Natural killer cell (primary cell): Measurements from ENCODE around the gene ZNF446. TPM values are rescaled to one million over a fixed set of nuclear protein-coding genes. Genes with fewer than 3 reads are reported as not detected.
"Not testable (repeated sequence)": the region's sequence is repeated elsewhere in the genome, so short reads cannot be mapped to it uniquely, and the experiment has no call there.

ENCODE experiments used
- ATAC-seq, 3 donors: fragments of 150-1000 bp in 2 of 3; fragments of 200-7000 bp in 1 of 3; cut with Tn5 transposase; 1 replicate in 1 of 3; 2 replicates in 2 of 3; pipeline ENCODE4 v1.10.0; 2021; ENCODE audit warnings: mild to moderate bottlenecking in 2 of 3, moderate library complexity in 2 of 3
- DNase-seq, 2 donors: peaks; one replicate each; pipeline versions ENCODE4 v3.0.0 to v3.0.0-alpha.2; 2013 to 2021; ENCODE audit warnings: mixed read lengths in 1 of 2
- H3K27ac ChIP-seq: one replicate; pipeline ENCODE4 v1.5.1; 2013; ENCODE audit warnings: mild to moderate bottlenecking, low read length
- H3K27me3 ChIP-seq: one replicate; pipeline ENCODE4 v1.6.1; 2013; ENCODE audit warnings: low read length; ENCODE audit not compliant: control insufficient read depth, insufficient read depth
- H3K36me3 ChIP-seq: one replicate; pipeline ENCODE4 v1.6.1; 2013; ENCODE audit warnings: low read length; ENCODE audit not compliant: control insufficient read depth, insufficient read depth
- H3K4me1 ChIP-seq: one replicate; pipeline ENCODE4 v1.6.1; 2013; ENCODE audit warnings: low read length; ENCODE audit not compliant: control insufficient read depth, insufficient read depth
- H3K4me3 ChIP-seq: one replicate; pipeline ENCODE4 v1.5.1; 2013; ENCODE audit warnings: low read length
- H3K9me3 ChIP-seq: one replicate; pipeline ENCODE4 v1.6.1; 2013; ENCODE audit warnings: low read length; ENCODE audit not compliant: control insufficient read depth, insufficient read depth
- H3K27ac Mint-ChIP-seq, 2 donors: one replicate each; pipeline ENCODE4 v1.8.0; 2022; ENCODE audit warnings: mild to moderate bottlenecking in 2 of 2, mixed read lengths in 2 of 2, moderate library complexity in 1 of 2
- H3K27me3 Mint-ChIP-seq, 2 donors: one replicate each; pipeline ENCODE4 v1.8.0; 2022; ENCODE audit warnings: low read depth in 2 of 2, mixed read lengths in 2 of 2
- H3K36me3 Mint-ChIP-seq: one replicate; pipeline ENCODE4 v1.8.0; 2022; ENCODE audit warnings: mixed read lengths
- H3K4me1 Mint-ChIP-seq, 2 donors: one replicate each; pipeline ENCODE4 v1.8.0; 2022; ENCODE audit warnings: mixed read lengths in 2 of 2
- H3K4me3 Mint-ChIP-seq: one replicate; pipeline ENCODE4 v1.8.0; 2022; ENCODE audit warnings: mild to moderate bottlenecking, moderate library complexity, mixed read lengths
- H3K9me3 Mint-ChIP-seq, 2 donors: one replicate each; pipeline ENCODE4 v1.8.0; 2022; ENCODE audit warnings: mixed read lengths in 2 of 2
- WGBS: methylation state at CpG from one replicate; pipeline ENCODE4 v1.1.7; 2013; ENCODE audit warnings: missing lambda C conversion rate; ENCODE audit not compliant: insufficient coverage; 5-methylcytosine and 5-hydroxymethylcytosine counted together
- intact Hi-C: fragments of 100-400 bp; cut with micrococcal nuclease; formaldehyde crosslinking; loops from one replicate; pipeline ENCODE4 v1.14.2; 2022
- total RNA-seq, 4 donors: library from RNA; stranded (reverse); fragments of 120-200 nt in 1 of 4; gene quantifications; one replicate each; pipeline versions ENCODE4 v1.2.3 to v1.2.4, GENCODE V29; 2013 to 2022
- TF ChIP-seq, protein P1 (sequence below): fragments of 200-600 bp; IDR thresholded peaks from one replicate; pipeline ENCODE4 v1.8.0; 2022; ENCODE audit warnings: antibody characterized with exemption

ZNF446 gene
- total RNA-seq, 3 donors from 2014 or later (not counting 1 experiment from before 2014, with no cell fraction given), result 11.9 to 14.5 (median 13.5) TPM

DNA sequence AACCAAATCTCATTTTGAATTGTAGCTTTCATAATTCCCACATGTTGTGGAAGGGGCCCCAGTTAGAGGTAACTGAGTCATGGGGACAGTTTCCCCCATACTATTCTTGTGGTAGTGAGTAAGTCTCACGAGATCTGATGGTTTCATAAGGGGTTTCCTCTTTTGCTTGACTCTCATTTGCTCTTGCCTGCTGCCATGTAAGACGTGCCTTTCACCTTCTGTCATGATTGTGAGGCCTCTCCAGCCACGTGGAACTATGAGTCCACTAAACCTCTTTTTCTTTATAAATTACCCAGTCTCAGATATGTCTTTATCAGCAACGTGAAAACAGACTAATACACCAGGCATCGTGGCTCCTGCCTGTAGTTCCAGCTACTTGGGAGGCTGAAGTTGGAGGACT lies 26.2 kb upstream of the ZNF446 start:
- Mint-ChIP-seq H3K4me1 (peaks cover 19 to 26% of the 10 kb centered on the region in 2 donors), H3K27me3 (peaks cover 18 to 31% of the 10 kb centered on the region in 2 donors), H3K27ac (peak overlapping the region in 1 of 2 donors; percentile 84), H3K4me3 (peak overlapping the region; percentile 10)
- intact Hi-C loops, result loop anchor here (2.0 kb wide), 1 partner anchor 267 kb away; the partner anchor contains the start of gene ZNF274
- H3K27me3 ChIP-seq, H3K27ac ChIP-seq, H3K4me3 ChIP-seq, ATAC-seq, H3K9me3 Mint-ChIP-seq, DNase-seq, H3K36me3 ChIP-seq, H3K36me3 Mint-ChIP-seq: not testable (repeated sequence)
- Histone ChIP-seq H3K4me1 (peaks cover 15% of the 10 kb centered on the region), H3K9me3 (peaks cover 11% of the 10 kb centered on the region)
- WGBS, result 49% methylated on average over 4 of the region's 5 CpGs

DNA sequence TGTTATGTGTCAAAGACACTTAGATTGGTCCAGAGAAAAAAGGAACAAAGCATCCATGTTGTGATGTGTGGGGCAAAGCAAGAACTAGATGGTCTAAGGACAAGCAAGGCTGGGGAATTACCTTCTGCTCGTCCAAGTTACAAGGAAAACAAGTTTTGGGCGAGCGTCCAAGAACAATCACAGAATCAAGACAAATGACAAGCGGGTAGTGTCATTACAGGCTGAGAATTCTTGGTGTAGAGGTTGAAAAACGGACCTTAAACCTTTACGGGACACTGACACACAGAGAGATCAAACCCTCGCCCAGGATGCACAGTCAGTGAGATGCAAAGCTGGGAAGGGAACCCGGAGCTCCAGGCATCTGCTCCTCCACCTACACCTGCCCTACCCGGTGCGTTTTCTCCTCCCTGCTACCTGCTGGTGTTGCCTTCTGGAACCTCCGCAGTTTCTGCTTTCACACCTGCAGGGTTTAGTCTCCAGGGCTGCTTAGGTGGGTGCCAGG lies 25.2 kb upstream of the ZNF446 start:
- H3K27ac Mint-ChIP-seq, result peak overlapping the region; percentile 84 to 89
- Histone ChIP-seq H3K9me3 (peaks cover 11% of the 10 kb centered on the region), H3K4me1 (peaks cover 15% of the 10 kb centered on the region), H3K27me3 (peaks cover 2% of the 10 kb centered on the region), H3K36me3 (no peaks in the 10 kb centered on the region), H3K27ac (peak overlapping the region; percentile 34), H3K4me3 (peak overlapping the region; percentile 53)
- TF ChIP-seq, protein P1, sequence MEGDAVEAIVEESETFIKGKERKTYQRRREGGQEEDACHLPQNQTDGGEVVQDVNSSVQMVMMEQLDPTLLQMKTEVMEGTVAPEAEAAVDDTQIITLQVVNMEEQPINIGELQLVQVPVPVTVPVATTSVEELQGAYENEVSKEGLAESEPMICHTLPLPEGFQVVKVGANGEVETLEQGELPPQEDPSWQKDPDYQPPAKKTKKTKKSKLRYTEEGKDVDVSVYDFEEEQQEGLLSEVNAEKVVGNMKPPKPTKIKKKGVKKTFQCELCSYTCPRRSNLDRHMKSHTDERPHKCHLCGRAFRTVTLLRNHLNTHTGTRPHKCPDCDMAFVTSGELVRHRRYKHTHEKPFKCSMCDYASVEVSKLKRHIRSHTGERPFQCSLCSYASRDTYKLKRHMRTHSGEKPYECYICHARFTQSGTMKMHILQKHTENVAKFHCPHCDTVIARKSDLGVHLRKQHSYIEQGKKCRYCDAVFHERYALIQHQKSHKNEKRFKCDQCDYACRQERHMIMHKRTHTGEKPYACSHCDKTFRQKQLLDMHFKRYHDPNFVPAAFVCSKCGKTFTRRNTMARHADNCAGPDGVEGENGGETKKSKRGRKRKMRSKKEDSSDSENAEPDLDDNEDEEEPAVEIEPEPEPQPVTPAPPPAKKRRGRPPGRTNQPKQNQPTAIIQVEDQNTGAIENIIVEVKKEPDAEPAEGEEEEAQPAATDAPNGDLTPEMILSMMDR, result no peak
- H3K4me3 Mint-ChIP-seq, result peak overlapping the region; percentile 91
- ATAC-seq (no peak), DNase-seq (no peak)
- peaks cover 18 to 31% of the 10 kb centered on the region in 2 donors for H3K27me3 Mint-ChIP-seq
- intact Hi-C loops, result loop anchor here (1.0 to 2.0 kb wide), 3 partner anchors 11 to 268 kb away; partner anchors contain the start of genes ZNF132 and ZNF274
- peaks cover 19 to 26% of the 10 kb centered on the region in 2 donors for H3K4me1 Mint-ChIP-seq
- H3K9me3 Mint-ChIP-seq, result peaks cover 0 to 4% of the 10 kb centered on the region in 2 donors
- H3K36me3 Mint-ChIP-seq, result no peaks in the 10 kb centered on the region
- 17% methylated on average over 11 of the region's 11 CpGs for WGBS

DNA sequence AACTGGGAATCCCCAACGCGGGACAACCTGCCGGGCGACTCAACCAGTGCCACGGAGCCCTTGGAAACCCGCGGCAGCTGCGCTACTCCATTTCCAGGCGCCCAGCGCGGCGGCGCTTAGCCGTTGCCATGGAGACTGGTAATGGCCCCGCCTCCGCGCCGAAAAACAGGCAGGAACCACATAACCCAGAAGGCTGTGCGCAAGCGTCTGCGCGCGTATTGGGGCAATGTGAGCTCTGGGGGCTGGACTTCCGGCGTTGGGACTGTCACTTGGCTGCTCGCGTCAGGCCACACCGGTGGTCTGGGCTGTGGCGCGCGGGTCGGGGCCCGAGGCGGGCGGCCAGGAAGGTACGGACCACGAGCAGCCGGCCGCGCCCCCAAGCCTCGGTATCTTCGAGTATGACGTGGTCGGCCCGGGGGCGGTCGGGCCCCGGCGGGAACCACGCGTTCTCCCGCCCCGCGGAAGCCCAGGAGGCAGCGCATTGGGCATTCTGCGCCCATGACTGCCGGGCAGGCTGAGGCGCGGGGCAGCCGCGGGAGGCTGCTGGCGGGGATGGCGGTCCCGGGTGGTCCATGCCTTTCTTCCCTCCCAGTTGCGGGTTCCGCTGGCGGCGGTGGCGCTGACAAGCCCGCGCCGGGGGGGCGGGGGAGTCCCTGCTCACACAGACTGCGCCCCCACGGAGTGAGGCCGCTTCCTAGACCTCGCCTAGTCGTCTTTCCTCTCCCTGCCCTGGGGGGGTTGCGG lies 24.6 kb upstream of the ZNF446 start, which contains the start of gene ZNF324B:
TSS of gene ZNF324B (plus strand) at position 265 of the 744 bp plus-strand sequence. CDS start 2,080 bp downstream, outside the sequence.
- WGBS, result under 1% methylated on average over 79 of the region's 79 CpGs
- intact Hi-C loops, result loop anchor here (1.0 to 2.0 kb wide), 3 partner anchors 11 to 269 kb away; partner anchors contain the start of genes ZNF132 and ZNF274
- H3K36me3 Mint-ChIP-seq, result no peaks in the 10 kb centered on the region
- H3K4me1 Mint-ChIP-seq, result peaks cover 19 to 26% of the 10 kb centered on the region in 2 donors
- Histone ChIP-seq H3K27ac (peak within 1 kb of the TSS; percentile 52), H3K9me3 (peaks cover 11% of the 10 kb centered on the region), H3K4me3 (peak within 1 kb of the TSS; percentile 53), H3K27me3 (no peaks in the 10 kb centered on the region), H3K36me3 (peaks cover 2% of the 10 kb centered on the region), H3K4me1 (peaks cover 15% of the 10 kb centered on the region)
- ATAC-seq, result peak; percentile 95 to 98 (median 95)
- peak within 1 kb of the TSS; percentile 84 to 89 for H3K27ac Mint-ChIP-seq
- TF ChIP-seq, protein P1, result no peak
- peak within 1 kb of the TSS; percentile 91 for H3K4me3 Mint-ChIP-seq
- peak; percentile 95 to 99 for DNase-seq
- H3K27me3 Mint-ChIP-seq, result peaks cover 18 to 30% of the 10 kb centered on the region in 2 donors
- peaks cover 0 to 4% of the 10 kb centered on the region in 2 donors for H3K9me3 Mint-ChIP-seq

DNA sequence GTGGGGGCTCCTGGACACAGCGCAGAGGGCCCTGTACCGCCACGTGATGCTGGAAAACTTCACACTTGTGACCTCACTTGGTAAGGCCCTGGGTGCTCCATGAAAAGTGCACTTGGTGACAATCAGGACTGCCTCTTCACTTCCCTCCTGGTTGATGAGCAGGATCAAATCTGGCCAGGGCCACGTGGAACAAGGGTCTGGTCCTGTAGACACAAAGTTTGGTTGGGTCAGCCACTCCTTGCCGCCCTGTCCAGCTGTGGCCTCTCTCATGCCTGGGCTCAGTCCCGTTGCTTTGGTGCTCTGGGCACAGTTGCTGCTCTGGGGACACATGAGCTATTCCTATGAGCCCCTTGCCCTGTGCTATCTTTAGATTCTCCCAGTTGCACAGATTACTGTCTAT lies 22.4 kb upstream of the ZNF446 start:
- Mint-ChIP-seq H3K27me3 (peaks cover 7 to 14% of the 10 kb centered on the region in 2 donors), H3K36me3 (no peaks in the 10 kb centered on the region), H3K4me3 (peak overlapping the region; percentile 60), H3K27ac (peak overlapping the region in 1 of 2 donors; percentile 17), H3K4me1 (peaks cover 19 to 26% of the 10 kb centered on the region in 2 donors), H3K9me3 (no peaks in the 10 kb centered on the region)
- no peak for ATAC-seq
- peaks cover 15% of the 10 kb centered on the region for H3K4me1 ChIP-seq
- peaks cover 7% of the 10 kb centered on the region for H3K9me3 ChIP-seq
- DNase-seq, result no peak
- H3K4me3 ChIP-seq, result no peak overlapping the region
- 98% methylated on average over 6 of the region's 6 CpGs for WGBS
- intact Hi-C loops, result no loop called here
- TF ChIP-seq, protein P1, result no peak
- H3K36me3 ChIP-seq, result peaks cover 2% of the 10 kb centered on the region
- H3K27ac ChIP-seq, result no peak overlapping the region
- no peaks in the 10 kb centered on the region for H3K27me3 ChIP-seq
